Stomach smooth muscle (tissue), 2 donors: Measurements from ENCODE around the gene SPSB1.

Source experiments
- H3K27ac ChIP-seq: one replicate; pipeline ENCODE4 v1.7.0; 2013; ENCODE audit warnings: mild to moderate bottlenecking, low read length, inconsistent platforms
- H3K27me3 ChIP-seq, 2 donors: one replicate each; pipeline ENCODE4 v1.7.0; 2013; ENCODE audit warnings: low read length in 2 of 2; ENCODE audit not compliant: insufficient read depth in 2 of 2, control insufficient read depth in 1 of 2
- H3K36me3 ChIP-seq, 2 donors: one replicate each; pipeline ENCODE4 v1.7.0; 2013; ENCODE audit warnings: low read length in 2 of 2; ENCODE audit not compliant: control insufficient read depth in 2 of 2, insufficient read depth in 2 of 2
- H3K4me1 ChIP-seq: one replicate; pipeline ENCODE4 v1.7.0; 2013; ENCODE audit warnings: low read length; ENCODE audit not compliant: control insufficient read depth, insufficient read depth
- H3K4me3 ChIP-seq, 2 donors: one replicate each; pipeline ENCODE4 v1.7.0; 2013; ENCODE audit warnings: low read length in 2 of 2
- H3K9ac ChIP-seq, 2 donors: one replicate each; pipeline ENCODE4 v1.7.0; 2013; ENCODE audit warnings: low read length in 2 of 2, mild to moderate bottlenecking in 1 of 2
- H3K9me3 ChIP-seq, 2 donors: one replicate each; pipeline ENCODE4 v1.7.0; 2013; ENCODE audit warnings: low read length in 2 of 2; ENCODE audit not compliant: control insufficient read depth in 2 of 2
- donor health status: healthy.
- donor health status: Pancreatic carcinoma.

The SPSB1 gene

DNA sequence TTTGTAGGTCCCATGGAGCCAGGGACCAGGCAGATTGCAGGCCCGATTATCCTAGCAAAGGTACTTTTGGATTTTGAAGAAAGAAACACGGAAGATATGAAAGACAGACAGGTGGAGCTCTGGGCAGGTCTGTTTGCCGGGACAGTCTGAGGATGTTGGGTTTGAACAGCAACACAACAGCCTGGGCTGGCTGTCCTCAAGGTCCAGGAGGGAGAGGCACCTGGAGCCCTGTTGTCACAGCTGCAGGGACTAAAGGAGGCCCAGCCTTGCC is 43.5 kb upstream of the SPSB1 start:
- no peak overlapping the region for H3K27ac ChIP-seq
- no peak overlapping the region for H3K4me3 ChIP-seq
- peaks cover 35% of the 10 kb centered on the region for H3K4me1 ChIP-seq
- no peak overlapping the region for H3K9ac ChIP-seq
- no peaks in the 10 kb centered on the region for H3K9me3 ChIP-seq
- H3K27me3 ChIP-seq: no peaks in the 10 kb centered on the region
- H3K36me3 ChIP-seq: peaks cover 7 to 26% of the 10 kb centered on the region in 2 donors

GRCh38 chr1:9249534-9250410 is 42.9 kb upstream of the SPSB1 start:
- peak overlapping the region in 1 of 2 donors; percentile 29 for H3K9ac ChIP-seq
- H3K36me3 ChIP-seq: peaks cover 7 to 28% of the 10 kb centered on the region in 2 donors
- H3K27ac ChIP-seq: peak overlapping the region; percentile 24
- peak overlapping the region in 1 of 2 donors; percentile 29 for H3K4me3 ChIP-seq
- H3K9me3 ChIP-seq: no peaks in the 10 kb centered on the region
- H3K27me3 ChIP-seq: no peaks in the 10 kb centered on the region
- peaks cover 29% of the 10 kb centered on the region for H3K4me1 ChIP-seq

DNA sequence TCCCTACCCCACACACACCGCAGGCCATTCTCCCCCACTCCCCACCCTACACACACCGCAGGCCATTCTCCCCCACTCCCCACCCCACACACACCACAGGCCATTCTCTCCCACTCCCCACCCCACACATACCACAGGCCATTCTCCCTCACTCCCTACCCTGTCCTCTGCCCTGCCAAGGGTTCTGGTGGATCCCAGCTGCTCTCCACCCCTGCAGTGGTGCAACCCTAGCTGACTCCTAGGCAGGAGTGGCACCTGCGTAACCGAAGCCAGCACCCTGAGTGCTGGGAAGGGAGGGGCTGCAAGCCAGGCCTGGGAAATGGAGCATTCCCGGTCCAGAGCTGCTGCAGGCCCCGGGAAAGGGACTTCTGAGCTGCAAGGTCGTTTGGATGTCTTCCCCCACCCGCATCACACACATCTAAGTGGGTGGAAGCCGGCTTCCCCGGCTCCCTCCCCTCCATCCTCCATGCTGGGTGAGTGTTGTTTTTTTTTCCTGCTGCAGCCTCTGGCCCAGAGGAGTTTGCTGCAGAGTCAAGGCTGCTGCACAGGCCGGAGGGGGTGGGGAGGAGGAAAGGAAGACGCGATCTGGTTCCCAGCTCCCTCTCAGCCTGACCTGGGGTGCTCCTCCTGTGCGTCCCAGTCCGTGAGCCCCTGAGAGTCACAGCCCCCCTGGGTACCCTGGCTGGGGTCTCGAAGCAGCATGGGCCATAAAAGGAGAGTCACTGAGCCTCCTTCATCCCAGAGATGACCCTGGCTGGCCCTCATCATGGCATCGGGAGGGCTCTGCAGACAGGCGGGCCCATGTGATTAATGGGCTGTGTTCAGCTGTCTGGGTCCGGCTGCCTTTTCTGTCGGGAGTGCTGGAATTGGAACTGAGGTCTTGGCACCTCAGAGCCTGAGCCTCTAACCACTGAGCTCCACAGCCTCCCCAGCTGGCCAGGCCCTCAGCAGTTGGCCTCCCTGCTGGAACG is 42.0 kb upstream of the SPSB1 start:
- no peaks in the 10 kb centered on the region for H3K9me3 ChIP-seq
- peaks cover 28% of the 10 kb centered on the region for H3K4me1 ChIP-seq
- peak overlapping the region; percentile 24 for H3K27ac ChIP-seq
- peak overlapping the region in 1 of 2 donors; percentile 11 for H3K4me3 ChIP-seq
- no peaks in the 10 kb centered on the region for H3K27me3 ChIP-seq
- peak overlapping the region in 1 of 2 donors; percentile 36 for H3K9ac ChIP-seq
- H3K36me3 ChIP-seq: peaks cover 2 to 22% of the 10 kb centered on the region in 2 donors

- Histone ChIP-seq H3K9me3 (no peaks in the 10 kb centered on the region), H3K27me3 (no peaks in the 10 kb centered on the region), H3K36me3 (peaks cover 2 to 19% of the 10 kb centered on the region in 2 donors), H3K4me1 (peaks cover 28% of the 10 kb centered on the region), H3K27ac (no peak overlapping the region), H3K4me3 (no peak overlapping the region), H3K9ac (peak overlapping the region in 1 of 2 donors; percentile 36)
These were observed 41.2 kb upstream of the SPSB1 start for GRCh38 chr1:9251501-9251900.

DNA sequence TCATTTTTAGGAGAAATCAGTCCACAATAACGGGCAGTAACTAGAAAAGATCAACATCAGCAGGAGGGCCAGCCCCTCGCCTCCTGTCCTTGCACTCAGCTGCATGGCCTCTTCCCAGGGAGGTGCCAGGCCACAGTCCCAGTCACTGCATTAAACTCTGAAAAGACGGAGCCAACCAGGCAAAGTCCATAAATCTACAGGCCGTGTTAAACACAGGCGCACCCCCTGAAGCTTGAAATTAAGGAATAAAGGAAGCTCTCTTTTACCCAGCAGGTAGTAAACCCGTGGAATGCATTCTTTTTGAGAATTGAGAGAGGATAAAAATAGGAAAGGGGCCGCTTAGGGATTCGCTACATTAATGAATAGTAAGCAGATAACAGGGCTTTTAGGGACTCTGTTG is 39.7 kb upstream of the SPSB1 start:
- Histone ChIP-seq H3K27ac (no peak overlapping the region), H3K9ac (no peak overlapping the region), H3K4me1 (peaks cover 28% of the 10 kb centered on the region), H3K36me3 (peaks cover 2 to 12% of the 10 kb centered on the region in 2 donors), H3K4me3 (no peak overlapping the region), H3K9me3 (no peaks in the 10 kb centered on the region), H3K27me3 (no peaks in the 10 kb centered on the region)

DNA sequence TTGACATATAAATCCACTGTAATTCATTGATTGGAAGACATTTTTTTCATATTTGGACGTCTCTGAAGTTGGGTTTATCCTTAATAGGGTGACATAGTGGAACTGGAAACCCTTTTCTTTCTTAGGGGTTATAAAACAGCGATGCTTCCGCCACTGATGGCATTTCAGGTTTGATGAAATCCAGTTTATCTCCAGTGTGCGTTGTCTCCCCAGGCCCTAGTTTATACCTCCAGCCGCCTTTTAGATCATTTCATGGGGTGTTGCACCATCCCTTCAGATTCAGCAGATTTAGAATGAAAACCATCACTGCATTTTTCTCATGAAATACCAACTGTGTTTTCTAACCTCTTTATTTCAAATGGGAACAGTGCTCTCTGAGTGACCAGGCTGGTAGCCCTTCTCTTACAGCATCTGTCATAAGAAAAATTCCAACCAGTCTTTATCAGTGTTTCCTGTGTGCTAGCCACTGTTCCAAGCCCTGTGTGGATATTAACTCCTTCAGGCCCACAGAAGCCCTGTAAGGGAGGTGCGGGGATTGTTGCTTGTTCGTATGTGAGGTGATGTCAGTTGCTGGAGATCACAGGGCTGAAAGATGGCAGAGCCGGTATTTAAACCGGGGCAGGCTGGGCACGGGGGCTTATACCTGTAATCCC is 39.1 kb upstream of the SPSB1 start:
- H3K36me3 ChIP-seq: peaks cover 2 to 12% of the 10 kb centered on the region in 2 donors
- no peak overlapping the region for H3K4me3 ChIP-seq
- no peak overlapping the region for H3K27ac ChIP-seq
- H3K4me1 ChIP-seq: peaks cover 28% of the 10 kb centered on the region
- H3K9ac ChIP-seq: no peak overlapping the region
- no peaks in the 10 kb centered on the region for H3K27me3 ChIP-seq
- H3K9me3 ChIP-seq: no peaks in the 10 kb centered on the region

- H3K9ac ChIP-seq: no peak overlapping the region
- H3K27ac ChIP-seq: peak overlapping the region; percentile 18
- H3K27me3 ChIP-seq: no peaks in the 10 kb centered on the region
- H3K9me3 ChIP-seq: no peaks in the 10 kb centered on the region
- peaks cover 2 to 10% of the 10 kb centered on the region in 2 donors for H3K36me3 ChIP-seq
- no peak overlapping the region for H3K4me3 ChIP-seq
- peaks cover 3% of the 10 kb centered on the region for H3K4me1 ChIP-seq
These were observed 36.4 kb upstream of the SPSB1 start for GRCh38 chr1:9256332-9256731.

- H3K4me1 ChIP-seq: no peaks in the 10 kb centered on the region
- H3K9me3 ChIP-seq: no peaks in the 10 kb centered on the region
- no peak overlapping the region for H3K9ac ChIP-seq
- H3K36me3 ChIP-seq: peaks cover 4 to 17% of the 10 kb centered on the region in 2 donors
- no peaks in the 10 kb centered on the region for H3K27me3 ChIP-seq
- no peak overlapping the region for H3K4me3 ChIP-seq
- no peak overlapping the region for H3K27ac ChIP-seq
These were observed 34.8 kb upstream of the SPSB1 start for GRCh38 chr1:9257851-9258250.

DNA sequence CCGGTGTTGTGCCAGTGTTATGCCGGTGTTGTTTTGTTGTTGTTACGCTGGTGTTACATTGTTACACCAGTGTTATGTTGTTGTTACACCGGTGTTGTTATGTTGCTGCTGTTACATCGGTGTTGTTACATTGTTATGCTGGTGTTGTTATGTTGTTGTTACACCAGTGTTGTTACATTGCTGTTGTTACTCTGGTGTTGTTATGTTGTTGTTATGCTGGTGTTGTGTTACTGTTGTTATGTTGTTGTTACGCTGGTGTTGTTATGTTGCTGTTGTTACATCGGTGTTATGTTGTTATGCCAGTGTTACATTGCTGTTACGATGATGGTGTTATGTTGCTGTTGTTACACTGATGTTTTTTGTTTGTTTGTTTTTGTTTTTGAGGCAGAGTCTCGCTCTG is 34.1 kb upstream of the SPSB1 start:
- H3K9me3 ChIP-seq: no peaks in the 10 kb centered on the region
- H3K4me1 ChIP-seq: no peaks in the 10 kb centered on the region
- no peaks in the 10 kb centered on the region for H3K27me3 ChIP-seq
- peaks cover 5 to 20% of the 10 kb centered on the region in 2 donors for H3K36me3 ChIP-seq
- no peak overlapping the region for H3K9ac ChIP-seq
- H3K4me3 ChIP-seq: no peak overlapping the region
- no peak overlapping the region for H3K27ac ChIP-seq

- Histone ChIP-seq H3K9me3 (no peaks in the 10 kb centered on the region), H3K27ac (no peak overlapping the region), H3K9ac (no peak overlapping the region), H3K36me3 (peaks cover 9 to 33% of the 10 kb centered on the region in 2 donors), H3K4me1 (no peaks in the 10 kb centered on the region), H3K27me3 (no peaks in the 10 kb centered on the region), H3K4me3 (no peak overlapping the region)
These were observed 32.5 kb upstream of the SPSB1 start for GRCh38 chr1:9260059-9260766.
